GM19324 (cell line): Measurements from ENCODE around the gene NUP37.
"Not testable (repeated sequence)": the region's sequence is repeated elsewhere in the genome, so short reads cannot be mapped to it uniquely, and the experiment has no call there.

Experiments
- ATAC-seq: cut with Tn5 transposase; IDR thresholded peaks from one replicate; pipeline ENCODE4 v1.9.1; 2021; ENCODE audit warnings: mild to moderate bottlenecking, moderate library complexity; ENCODE audit not compliant: unreplicated experiment, low FRiP score

The NUP37 gene, protein sequence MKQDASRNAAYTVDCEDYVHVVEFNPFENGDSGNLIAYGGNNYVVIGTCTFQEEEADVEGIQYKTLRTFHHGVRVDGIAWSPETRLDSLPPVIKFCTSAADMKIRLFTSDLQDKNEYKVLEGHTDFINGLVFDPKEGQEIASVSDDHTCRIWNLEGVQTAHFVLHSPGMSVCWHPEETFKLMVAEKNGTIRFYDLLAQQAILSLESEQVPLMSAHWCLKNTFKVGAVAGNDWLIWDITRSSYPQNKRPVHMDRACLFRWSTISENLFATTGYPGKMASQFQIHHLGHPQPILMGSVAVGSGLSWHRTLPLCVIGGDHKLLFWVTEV

DNA sequence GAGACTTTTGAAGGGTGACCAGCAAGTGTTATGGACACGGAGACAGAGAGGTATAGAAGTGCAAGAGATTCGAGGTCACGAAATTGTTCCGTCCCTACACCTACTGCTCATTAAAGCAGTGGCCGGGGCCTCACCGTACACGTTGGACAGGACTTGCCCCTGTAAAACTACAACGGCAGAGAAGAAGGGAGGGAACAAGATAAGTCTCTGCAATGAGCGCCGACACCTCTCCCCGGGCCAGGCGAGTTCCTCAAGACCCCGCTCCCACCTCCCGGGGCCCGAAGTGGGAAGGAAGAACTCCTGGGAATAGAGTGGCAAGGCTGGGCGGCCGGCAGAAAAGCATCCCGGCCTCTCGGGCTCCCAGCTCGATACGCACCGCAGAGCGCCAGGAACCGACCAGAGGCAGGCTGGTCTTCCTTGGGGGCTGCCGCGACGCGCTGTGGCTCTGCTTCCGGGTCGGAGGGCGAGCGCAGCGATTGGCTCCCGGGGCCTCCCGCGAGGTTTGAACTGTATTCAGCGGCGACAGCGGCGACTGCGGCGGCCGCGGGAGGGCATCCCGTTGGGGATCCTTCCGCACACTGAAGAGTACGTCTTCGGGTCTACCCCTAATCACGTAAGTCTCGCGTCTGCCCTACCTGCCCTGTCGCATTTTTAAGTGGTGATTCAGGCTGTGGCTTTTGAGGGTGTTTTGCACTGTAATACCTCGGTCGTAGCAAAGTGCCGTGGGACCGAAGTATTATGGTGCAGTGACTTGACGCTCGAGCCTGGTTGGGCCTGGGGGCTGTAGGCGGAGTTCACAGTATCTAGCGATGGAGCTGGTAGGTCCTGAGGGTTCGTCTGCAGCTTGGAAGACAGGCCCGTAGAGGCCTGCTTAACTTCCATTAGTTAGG is at the start of gene NUP37, which contains the start of gene PARPBP:
TSS of gene NUP37 (minus strand) at position 441 of the 890 bp plus-strand sequence. CDS start 1,596 bp downstream, outside the sequence.
TSS of gene PARPBP (plus strand) at position 510 of the 890 bp plus-strand sequence. CDS start 3,706 bp downstream, outside the sequence.
- peak; percentile 97 for ATAC-seq

DNA sequence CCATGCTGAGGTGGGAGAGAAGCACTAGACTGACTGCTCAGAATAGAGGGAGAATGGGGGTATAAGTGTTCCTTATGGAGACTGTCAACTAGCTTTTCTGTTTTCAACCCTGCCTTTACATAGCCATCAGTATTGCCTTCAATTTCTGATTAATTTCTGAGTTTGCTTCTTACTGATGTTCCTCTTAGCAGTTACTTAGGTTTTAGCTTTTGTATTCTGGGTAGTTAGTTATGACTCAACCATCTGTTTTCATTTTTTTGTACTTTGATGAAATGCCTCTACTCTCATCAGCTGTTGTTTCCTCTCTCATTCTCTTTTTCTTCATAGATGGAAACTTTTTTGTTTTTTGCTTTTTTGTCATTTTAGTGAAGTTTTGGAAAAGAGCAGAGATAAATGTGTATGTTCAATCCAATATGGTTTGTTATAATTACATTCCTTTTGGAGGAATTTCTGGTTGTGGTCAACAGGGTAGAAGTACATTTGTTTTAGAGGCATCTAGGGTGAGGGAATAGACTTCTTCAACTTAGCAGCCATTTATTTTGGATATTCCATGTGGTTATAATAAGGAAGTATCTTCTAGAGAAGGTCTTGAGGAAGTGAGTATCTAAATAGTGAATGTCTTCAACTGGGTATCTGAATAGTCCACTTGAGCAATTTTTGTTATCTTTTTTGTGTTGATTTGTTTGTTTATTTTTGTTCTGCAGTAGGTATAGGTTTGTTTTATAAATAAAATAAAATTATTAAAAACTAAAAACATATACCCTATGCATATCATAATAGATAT is 48.1 kb upstream of the NUP37 start:
- ATAC-seq, result no peak

DNA sequence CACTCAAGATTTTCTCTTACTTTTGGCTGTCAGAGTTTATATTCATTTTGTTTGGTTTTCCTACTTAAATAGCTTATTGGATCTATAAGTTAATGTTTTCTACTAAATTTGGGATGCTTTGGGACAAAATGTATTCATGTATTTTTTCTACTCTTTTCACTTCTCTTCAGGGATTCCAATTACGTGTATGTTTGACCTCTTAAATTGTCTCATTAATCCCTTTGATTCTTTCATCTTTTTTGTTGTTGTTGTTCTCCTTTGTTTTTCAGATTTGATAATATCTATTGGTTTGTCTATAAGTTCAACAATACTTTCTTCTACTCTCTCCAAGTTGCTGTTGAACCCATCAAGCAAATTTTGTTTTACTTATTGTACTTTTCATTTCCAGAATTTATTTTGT is 43.5 kb upstream of the NUP37 start:
- no peak for ATAC-seq

DNA sequence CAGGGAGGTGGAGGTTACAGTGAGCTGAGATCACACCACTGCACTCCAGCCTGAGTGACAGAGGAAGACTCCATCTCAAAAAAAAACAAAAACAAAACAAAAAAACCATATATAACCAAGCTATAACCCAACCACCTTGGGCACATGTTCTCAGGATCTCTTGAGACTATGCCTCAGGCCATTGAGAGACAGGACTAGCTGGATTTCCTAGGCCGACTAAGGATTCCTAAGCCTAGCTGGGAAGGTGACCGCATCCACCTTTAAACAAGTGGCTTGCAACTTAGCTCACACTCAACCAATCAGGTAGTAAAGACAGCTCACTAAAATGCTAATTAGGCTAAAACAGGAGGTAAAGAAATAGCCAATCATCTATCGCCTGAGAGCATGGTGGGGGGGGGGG is 35.3 kb upstream of the NUP37 start:
- not testable (repeated sequence) for ATAC-seq

DNA sequence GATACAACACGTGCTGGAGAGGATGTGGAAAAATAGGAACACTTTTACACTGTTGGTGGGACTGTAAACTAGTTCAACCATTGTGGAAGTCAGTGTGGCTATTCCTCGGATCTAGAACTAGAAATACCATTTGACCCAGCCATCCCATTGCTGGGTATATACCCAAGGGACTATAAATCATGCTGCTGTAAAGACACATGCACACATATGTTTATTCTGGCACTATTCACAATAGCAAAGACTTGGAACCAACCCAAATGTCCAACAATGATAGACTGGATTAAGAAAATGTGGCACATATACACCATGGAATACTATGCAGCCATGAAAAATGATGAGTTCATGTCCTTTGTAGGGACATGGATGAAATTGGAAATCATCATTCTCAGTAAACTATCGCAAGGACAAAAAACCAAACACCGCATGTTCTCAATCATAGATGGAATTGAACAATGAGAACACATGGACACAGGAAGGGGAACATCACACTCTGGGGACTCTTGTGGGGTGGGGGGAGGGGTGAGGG is 27.2 kb upstream of the NUP37 start:
- ATAC-seq, result not testable (repeated sequence)

DNA sequence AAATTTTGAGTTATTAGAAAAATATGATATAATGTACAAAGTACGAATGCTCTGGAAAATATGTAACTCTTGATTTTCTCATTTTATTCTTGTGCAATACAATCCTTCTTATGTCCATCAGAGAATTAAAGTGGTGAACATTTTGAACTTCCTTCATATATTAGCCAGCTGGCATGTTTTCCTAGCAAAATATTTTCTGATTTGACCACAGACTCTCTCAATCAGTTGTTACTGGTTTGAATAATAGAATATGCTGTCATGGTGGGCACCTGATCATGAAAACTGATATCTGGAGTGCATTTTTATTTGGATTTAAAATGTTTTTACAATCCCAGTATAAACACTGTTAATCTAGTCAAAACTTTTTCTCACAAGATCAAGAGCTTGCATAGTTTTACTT is 24.3 kb upstream of the NUP37 start:
- ATAC-seq, result no peak

DNA sequence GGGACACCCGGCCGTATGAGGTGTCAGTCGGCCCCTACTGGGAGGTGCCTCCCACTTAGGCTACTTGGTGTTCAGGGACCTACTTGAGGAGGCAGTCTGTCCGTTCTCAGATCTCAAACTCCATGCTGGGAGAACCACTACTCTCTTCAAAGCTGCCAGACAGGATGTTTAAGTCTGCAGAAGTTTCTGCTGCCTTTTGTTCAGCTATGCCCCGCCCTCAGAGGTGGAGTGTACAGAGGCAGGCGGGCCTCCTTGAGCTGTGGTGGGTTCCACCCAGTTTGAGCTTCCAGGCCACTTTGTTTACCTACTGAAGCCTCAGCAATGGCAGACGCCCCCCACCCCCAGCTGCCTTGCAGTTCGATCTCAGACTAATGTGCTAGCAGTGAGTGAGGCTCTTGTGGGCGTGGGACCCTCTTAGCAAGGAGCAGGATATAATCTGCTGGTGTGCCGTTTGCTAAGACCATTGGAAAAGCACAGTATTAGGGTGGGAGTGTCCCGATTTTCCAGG is 23.0 kb upstream of the NUP37 start:
- not testable (repeated sequence) for ATAC-seq

DNA sequence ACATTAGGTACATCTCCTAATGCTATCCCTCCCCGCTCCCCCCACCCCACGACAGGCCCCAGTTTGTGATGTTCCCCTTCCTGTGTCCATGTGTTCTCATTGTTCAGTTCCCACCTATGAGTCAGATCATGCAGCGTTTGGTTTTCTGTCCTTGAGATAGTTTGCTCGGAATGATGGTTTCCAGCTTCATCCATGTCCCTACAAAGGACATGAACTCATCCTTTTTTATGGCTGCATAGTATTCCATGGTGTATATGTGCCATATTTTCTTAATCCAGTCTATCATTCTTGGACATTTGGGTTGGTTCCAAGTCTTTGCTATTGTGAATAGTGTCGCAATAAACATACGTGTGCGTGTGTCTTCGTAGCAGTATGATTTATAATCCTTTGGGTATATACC is 17.7 kb upstream of the NUP37 start:
- ATAC-seq, result not testable (repeated sequence)

DNA sequence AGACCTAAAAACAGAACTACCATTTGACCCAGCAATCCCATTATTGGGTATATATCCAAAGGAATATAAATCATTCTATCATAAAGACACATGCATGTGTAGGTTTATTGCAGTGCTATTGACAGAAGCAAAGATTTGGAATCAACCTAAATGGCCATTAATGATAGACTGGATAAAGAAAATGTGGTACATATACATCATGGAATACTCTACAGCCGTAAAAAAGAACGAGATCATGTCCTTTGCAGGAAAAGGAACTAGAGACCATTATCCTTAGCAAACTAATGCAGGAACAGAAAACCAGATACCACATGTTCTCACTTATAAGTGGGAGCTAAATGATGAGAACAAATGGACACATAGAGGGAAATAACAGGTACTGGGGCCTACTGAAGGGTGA is 11.5 kb upstream of the NUP37 start:
- not testable (repeated sequence) for ATAC-seq

DNA sequence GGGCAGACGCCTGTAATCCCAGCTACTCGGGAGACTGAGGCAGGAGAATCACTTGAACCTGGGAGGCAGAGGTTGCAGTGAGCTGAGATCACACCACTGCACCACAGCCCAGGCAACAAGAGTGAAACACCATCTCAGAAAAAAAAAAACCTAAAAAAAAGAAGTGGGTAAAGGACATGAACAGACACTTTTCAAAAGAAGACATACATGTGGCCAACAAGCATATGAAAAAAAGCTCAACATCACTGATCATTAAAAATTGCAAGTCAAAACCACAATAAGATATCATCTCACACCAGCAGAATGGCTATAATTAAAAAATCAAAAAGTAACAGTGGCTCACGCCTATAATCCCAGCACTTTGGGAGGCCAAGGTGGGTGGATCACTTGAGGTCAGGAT is 10.8 kb upstream of the NUP37 start:
- ATAC-seq, result not testable (repeated sequence)

DNA sequence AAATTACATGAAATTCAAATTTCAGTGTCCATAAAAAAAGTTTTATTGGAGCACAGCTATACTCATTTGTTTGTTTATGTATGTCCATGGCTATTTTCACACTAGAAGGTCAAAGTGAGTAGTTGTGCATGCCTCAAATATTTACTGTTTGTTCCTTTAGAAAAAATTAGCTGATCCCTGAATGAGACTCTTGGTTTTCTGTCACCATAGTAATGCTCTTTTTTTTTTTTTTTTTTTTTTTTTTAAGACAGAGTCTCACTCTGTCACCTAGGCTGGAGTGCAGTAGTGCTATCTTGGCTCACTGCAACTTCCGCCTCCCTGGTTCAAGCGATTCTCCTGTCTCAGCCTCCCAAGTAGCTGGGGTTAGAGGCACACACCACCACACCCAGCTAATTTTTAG is 1.4 kb upstream of the NUP37 start:
- ATAC-seq, result not testable (repeated sequence)

DNA sequence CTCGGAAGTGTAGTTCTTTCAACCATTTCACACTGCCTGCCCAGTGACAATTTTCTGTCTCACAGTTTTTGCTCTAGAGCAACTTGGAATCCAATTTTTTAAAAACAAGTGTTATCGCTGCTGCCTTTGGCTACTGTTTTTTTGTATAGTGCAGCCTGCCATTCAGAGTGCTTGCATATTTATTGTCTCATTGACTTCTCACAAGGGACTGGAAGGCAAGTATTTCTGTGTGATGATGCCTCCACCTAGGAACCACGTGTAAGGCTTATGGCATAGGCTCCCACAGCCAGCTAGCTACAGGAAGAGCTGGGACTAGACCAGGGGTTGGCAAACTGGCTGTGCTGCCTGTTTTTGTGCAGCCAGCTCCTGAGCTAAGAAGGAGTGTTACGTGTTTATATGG is 972 bp upstream of the NUP37 start:
- ATAC-seq, result no peak

DNA sequence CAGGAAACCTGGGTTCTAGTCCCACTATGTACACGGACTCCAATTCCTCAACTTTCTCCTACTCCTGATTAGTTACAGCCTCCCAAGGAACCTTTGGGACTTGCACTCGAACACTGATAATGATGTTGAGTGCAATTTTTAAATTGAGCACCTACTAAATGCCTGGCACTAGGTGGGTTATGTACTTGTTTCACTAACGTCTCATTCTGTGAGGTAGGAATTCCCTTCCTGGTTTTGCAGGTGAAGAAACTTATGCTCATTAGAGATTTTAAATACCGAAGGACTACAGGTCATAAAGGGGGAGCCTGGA is 605 bp upstream of the NUP37 start:
- ATAC-seq, result no peak

DNA sequence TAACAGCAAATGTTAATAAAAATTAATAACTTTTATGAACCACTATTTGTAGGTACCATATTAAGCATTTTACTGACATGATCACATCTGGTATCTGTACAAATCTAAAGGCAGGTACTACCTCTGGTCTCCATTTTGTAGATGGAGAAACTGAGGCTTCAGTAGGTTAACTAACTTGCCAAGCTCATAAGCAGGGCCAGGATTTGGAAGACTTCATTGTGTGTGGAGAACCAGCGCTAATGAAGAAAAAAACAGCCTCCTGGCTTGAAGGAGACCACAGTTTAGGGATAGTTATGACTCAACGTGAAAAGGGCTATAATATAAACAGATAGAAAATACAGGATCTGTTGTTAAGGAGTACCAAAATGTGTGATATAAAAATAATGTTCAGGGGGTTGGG is 1.0 kb downstream of the NUP37 start:
- no peak for ATAC-seq

DNA sequence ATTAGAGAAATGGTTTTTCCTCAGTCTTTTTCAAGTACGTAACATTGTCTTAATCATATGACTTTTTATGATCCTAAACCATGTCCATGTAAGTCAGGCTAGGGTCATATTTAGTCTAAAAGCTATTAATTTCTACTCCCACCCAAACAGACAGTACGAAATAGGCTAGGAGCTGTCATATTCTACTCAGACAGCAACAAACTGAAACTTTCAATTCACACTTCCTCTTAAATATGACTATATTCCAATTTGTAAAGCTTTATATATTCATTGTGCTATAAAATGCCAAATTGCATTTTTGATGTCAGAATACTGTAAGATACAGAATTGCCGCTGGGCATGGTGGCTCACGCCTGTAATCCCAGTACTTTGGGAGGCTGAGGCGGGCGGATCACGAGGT is 3.5 kb downstream of the NUP37 start:
- no peak for ATAC-seq

DNA sequence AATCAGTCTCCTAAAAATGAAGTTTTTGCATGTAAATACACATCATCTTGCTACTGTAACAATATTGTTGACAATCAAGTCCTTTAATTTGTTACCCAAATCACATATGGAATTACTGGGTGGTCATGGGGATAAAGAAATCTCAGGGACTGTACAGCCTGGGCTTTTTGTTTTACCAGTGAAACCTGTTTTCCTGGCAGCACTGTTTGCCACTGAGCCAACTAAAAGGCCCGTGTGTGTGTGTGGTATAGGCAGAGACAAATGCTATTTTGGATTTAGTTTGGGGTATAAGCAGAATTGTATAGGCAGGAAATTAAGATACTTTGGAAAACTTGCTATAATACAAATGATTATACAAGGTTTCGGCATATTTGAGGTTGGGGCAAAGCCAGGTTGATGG is 5.7 kb downstream of the NUP37 start:
- no peak for ATAC-seq

DNA sequence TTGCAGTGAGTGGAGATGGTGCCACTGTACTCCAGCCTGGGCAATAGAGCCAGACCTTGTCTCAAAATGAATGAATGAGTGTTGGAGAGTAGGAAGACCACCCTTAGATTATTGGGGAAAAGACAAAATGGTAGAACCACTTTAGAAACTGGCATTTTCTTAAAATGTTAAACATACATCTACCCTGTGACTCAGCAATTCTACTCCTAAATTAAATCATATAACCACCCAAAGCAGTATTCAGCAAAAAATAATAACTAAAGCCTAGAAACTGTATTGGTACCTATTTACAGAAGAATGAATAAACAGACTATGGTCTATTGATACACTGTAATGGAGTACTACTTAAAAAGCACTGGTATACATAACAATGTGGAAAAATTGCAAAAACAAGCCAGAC is 9.1 kb downstream of the NUP37 start:
- no peak for ATAC-seq

DNA sequence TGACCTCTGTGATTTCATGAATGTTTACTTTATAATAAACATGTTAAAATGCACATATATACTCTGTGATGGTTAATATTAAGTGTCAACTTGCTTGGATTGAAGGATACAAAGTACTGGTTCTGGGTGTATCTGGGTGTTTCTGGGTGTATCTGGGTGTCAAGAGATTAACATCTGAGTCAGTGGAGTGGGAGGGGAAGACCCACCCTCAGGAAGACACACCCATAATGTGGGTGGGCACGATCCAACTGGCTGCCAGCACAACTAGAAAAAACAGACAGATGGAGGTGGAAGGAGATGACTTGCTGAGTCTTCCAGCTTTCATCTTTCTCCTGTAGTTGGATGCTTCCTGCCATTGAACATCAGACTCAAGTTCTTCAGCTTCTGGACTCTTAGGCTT is 11.9 kb downstream of the NUP37 start:
- ATAC-seq, result no peak

DNA sequence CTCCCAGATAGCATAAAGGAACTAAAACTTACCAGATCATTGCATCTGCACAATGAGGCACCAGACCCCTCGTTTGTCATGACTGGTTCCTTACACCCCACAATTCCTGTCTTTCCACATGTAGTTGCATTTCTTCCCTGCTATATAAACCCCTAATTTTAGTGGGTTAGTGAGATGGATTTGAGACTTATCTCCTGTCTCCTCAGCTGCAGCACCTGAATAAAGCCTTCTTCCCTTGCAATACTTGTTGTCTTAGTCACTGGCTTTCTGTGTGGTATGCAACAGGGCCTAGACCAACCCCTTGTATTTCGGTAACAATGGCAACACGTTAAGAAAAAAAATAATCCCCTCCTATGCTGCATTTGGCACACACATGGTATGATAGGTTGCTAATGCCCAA is 13.0 kb downstream of the NUP37 start:
- no peak for ATAC-seq

DNA sequence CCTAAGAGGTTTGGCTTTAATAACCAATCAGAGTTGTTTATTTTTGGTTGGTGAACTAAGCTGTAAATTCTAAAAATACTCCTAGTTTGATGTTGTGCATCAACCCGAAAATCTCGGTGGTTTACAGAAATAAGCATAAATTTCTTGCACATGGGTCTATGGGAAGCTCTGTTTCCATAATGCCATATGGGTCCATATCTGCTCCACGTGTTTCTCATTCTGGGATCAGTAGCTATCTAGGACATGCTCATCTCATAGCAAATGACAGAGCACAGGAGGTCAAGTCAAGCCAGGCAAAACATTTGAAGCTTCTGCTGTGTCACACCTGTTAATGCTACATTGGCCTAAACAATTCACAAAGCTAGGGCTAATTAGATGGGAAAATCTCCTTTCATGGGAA is 23.1 kb downstream of the NUP37 start:
- no peak for ATAC-seq
